NCI-H2196 treated with DMSO at 0.1 percent for 48 hours (cell line): ENCODE data around the gene LEPR.
A peak's percentile ranks its signal among the peaks of the same experiment; 100 is the strongest.
"Not testable (repeated sequence)": the region's sequence is repeated elsewhere in the genome, so short reads cannot be mapped to it uniquely, and the experiment has no call there.

Source experiments
- DNase-seq: peaks from one replicate; lab custom pipeline; 2025; ENCODE audit not compliant: unreplicated experiment; lab: John Stamatoyannopoulos, UW

The LEPR gene

GRCh38 chr1:65435987-65436386 lies 15.5 kb downstream of the LEPR start:
- no peak for DNase-seq

- no peak for DNase-seq
Measured at GRCh38 chr1:65437616-65438015, 17.1 kb downstream of the LEPR start.

- DNase-seq: no peak
Measured at GRCh38 chr1:65440322-65440900, 19.9 kb downstream of the LEPR start.

GRCh38 chr1:65440915-65441314 lies 20.4 kb downstream of the LEPR start:
- no peak for DNase-seq

- no peak for DNase-seq
Measured at GRCh38 chr1:65441464-65441863, 21.0 kb downstream of the LEPR start.

GRCh38 chr1:65442442-65442841 lies 22.0 kb downstream of the LEPR start:
- no peak for DNase-seq

- DNase-seq: no peak
Measured at GRCh38 chr1:65443647-65444046, 23.2 kb downstream of the LEPR start.

GRCh38 chr1:65444128-65444640 lies 23.7 kb downstream of the LEPR start:
- no peak for DNase-seq

- no peak for DNase-seq
Measured at GRCh38 chr1:65445837-65446236, 25.4 kb downstream of the LEPR start.

GRCh38 chr1:65449214-65449823 lies 28.9 kb downstream of the LEPR start:
- no peak for DNase-seq

GRCh38 chr1:65455678-65456077 lies 35.2 kb downstream of the LEPR start:
- not testable (repeated sequence) for DNase-seq

GRCh38 chr1:65456481-65456880 lies 36.0 kb downstream of the LEPR start:
- DNase-seq: no peak

GRCh38 chr1:65457868-65458267 lies 37.4 kb downstream of the LEPR start:
- DNase-seq: no peak

GRCh38 chr1:65458730-65459396 lies 38.4 kb downstream of the LEPR start:
- DNase-seq: no peak

GRCh38 chr1:65459397-65459768 lies 38.9 kb downstream of the LEPR start:
- DNase-seq: peak; percentile 3

- DNase-seq: not testable (repeated sequence)
Measured at GRCh38 chr1:65465837-65466236, 45.4 kb downstream of the LEPR start.

GRCh38 chr1:65467536-65467935 lies 47.1 kb downstream of the LEPR start:
- DNase-seq: no peak

- no peak for DNase-seq
Measured at GRCh38 chr1:65469126-65469888, 48.8 kb downstream of the LEPR start.

- DNase-seq: no peak
Measured at GRCh38 chr1:65469889-65470340, 49.4 kb downstream of the LEPR start.
